Measurements from ENCODE around the gene RNASE12.

Gene RNASE12

DNA sequence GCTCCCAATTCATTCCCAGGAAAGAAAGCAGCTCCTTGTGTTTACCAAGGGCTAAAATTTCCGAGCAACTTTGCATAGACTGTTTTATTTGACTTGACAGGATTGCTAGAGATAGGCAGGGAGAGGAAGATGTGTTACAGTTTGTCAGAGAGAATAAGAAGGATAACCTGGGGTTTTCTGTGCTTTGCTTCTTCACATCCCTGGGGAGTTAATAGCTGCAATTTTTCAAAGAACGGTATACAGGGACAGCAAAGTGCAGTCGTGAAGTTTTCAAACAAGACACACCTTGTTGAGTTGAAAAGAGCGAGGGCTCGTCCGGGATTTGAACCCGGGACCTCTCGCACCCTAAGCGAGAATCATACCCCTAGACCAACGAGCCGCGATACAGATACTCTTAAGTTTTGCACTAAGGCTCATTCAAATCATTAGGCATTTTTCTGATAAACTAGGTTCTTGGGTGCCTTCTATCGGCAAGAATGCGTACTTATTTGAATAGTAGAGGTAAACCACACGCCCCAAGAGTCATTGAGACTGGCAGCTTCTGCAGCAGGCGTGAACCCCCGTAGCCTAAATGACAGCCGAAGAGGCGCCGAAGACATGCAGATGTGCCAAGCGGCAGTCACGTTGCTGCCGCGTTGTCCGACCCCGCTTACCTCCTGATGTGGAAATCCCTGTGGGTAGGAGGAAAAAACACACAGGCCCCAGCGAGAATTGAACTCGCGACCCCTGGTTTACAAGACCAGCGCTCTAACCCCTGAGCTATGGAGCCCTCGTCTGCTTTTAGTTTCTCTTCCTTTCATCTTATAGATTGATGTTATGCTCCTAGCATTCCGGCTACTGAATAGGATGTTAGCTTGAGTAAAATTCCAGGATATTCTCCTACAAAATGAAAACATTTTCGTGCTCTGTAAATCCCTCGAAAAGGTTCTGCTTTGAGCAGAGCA lies 22.2 kb upstream of the RNASE12 start (continued):
- TF ChIP-seq, protein P1, sequence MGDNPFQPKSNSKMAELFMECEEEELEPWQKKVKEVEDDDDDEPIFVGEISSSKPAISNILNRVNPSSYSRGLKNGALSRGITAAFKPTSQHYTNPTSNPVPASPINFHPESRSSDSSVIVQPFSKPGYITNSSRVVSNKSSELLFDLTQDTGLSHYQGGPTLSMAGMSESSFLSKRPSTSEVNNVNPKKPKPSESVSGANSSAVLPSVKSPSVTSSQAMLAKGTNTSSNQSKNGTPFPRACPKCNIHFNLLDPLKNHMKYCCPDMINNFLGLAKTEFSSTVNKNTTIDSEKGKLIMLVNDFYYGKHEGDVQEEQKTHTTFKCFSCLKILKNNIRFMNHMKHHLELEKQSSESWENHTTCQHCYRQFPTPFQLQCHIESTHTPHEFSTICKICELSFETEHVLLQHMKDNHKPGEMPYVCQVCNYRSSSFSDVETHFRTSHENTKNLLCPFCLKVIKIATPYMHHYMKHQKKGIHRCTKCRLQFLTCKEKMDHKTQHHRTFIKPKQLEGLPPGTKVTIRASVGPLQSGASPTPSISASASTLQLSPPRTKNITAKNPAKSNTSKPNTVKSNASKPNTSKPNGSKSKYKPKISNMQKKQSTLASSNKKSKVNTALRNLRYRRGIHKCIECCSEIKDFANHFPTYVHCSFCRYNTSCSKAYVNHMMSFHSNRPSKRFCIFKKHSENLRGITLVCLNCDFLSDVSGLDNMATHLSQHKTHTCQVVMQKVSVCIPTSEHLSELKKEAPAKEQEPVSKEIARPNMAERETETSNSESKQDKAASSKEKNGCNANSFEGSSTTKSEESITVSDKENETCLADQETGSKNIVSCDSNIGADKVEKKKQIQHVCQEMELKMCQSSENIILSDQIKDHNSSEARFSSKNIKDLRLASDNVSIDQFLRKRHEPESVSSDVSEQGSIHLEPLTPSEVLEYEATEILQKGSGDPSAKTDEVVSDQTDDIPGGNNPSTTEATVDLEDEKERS (tag by site-specific recombination; IDR thresholded peaks at IDR 0.05) = peak; percentile 64; the same call in 1 of the 2 replicates
- TF ChIP-seq ZNF157 (tag by site-specific recombination; IDR thresholded peaks at IDR 0.05) (no peak), ZNF202 (tag by site-specific recombination; IDR thresholded peaks at IDR 0.05; ENCODE audit: borderline replicate concordance) (no peak), SCRT1 (tag by site-specific recombination; IDR thresholded peaks at IDR 0.05; ENCODE audit: borderline replicate concordance) (no peak), HOXD13 (CRISPR knock-in tag; IDR thresholded peaks at IDR 0.05; ENCODE audit: borderline replicate concordance) (no peak), ZNF548 (tag by site-specific recombination; IDR thresholded peaks at IDR 0.05) (no peak), ZEB2 (tag by site-specific recombination; IDR thresholded peaks at IDR 0.05) (peak; percentile 98), ZNF621 (tag by site-specific recombination; IDR thresholded peaks at IDR 0.05) (no peak), ZBTB48 (tag by site-specific recombination; IDR thresholded peaks at IDR 0.05) (peak; percentile 87), ZNF501 (tag by site-specific recombination; IDR thresholded peaks at IDR 0.05) (peak; percentile 77), ZNF837 (tag by site-specific recombination; IDR thresholded peaks at IDR 0.05) (peak; percentile 90), ZNF610 (tag by site-specific recombination; IDR thresholded peaks at IDR 0.05; ENCODE audit: borderline replicate concordance) (no peak; the same call in 1 of the 2 replicates), ZBTB21 (tag by site-specific recombination; IDR thresholded peaks at IDR 0.05) (peak; percentile 58; the same call in 1 of the 2 replicates), ZNF561 (tag by site-specific recombination; IDR thresholded peaks at IDR 0.05; ENCODE audit: borderline replicate concordance) (peak; percentile 64)
- TF ChIP-seq, protein P2, sequence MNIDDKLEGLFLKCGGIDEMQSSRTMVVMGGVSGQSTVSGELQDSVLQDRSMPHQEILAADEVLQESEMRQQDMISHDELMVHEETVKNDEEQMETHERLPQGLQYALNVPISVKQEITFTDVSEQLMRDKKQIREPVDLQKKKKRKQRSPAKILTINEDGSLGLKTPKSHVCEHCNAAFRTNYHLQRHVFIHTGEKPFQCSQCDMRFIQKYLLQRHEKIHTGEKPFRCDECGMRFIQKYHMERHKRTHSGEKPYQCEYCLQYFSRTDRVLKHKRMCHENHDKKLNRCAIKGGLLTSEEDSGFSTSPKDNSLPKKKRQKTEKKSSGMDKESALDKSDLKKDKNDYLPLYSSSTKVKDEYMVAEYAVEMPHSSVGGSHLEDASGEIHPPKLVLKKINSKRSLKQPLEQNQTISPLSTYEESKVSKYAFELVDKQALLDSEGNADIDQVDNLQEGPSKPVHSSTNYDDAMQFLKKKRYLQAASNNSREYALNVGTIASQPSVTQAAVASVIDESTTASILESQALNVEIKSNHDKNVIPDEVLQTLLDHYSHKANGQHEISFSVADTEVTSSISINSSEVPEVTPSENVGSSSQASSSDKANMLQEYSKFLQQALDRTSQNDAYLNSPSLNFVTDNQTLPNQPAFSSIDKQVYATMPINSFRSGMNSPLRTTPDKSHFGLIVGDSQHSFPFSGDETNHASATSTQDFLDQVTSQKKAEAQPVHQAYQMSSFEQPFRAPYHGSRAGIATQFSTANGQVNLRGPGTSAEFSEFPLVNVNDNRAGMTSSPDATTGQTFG (tag by site-specific recombination; IDR thresholded peaks at IDR 0.05; ENCODE audit: borderline replicate concordance) = no peak
- TF ChIP-seq, protein P3, sequence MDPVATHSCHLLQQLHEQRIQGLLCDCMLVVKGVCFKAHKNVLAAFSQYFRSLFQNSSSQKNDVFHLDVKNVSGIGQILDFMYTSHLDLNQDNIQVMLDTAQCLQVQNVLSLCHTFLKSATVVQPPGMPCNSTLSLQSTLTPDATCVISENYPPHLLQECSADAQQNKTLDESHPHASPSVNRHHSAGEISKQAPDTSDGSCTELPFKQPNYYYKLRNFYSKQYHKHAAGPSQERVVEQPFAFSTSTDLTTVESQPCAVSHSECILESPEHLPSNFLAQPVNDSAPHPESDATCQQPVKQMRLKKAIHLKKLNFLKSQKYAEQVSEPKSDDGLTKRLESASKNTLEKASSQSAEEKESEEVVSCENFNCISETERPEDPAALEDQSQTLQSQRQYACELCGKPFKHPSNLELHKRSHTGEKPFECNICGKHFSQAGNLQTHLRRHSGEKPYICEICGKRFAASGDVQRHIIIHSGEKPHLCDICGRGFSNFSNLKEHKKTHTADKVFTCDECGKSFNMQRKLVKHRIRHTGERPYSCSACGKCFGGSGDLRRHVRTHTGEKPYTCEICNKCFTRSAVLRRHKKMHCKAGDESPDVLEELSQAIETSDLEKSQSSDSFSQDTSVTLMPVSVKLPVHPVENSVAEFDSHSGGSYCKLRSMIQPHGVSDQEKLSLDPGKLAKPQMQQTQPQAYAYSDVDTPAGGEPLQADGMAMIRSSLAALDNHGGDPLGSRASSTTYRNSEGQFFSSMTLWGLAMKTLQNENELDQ (tag by site-specific recombination; IDR thresholded peaks at IDR 0.05; ENCODE audit: low read depth) = no peak
- TF ChIP-seq, protein P4, sequence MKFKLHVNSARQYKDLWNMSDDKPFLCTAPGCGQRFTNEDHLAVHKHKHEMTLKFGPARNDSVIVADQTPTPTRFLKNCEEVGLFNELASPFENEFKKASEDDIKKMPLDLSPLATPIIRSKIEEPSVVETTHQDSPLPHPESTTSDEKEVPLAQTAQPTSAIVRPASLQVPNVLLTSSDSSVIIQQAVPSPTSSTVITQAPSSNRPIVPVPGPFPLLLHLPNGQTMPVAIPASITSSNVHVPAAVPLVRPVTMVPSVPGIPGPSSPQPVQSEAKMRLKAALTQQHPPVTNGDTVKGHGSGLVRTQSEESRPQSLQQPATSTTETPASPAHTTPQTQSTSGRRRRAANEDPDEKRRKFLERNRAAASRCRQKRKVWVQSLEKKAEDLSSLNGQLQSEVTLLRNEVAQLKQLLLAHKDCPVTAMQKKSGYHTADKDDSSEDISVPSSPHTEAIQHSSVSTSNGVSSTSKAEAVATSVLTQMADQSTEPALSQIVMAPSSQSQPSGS (tag by site-specific recombination; IDR thresholded peaks at IDR 0.05; ENCODE audit: low read depth) = no peak
- TF ChIP-seq, protein P5, sequence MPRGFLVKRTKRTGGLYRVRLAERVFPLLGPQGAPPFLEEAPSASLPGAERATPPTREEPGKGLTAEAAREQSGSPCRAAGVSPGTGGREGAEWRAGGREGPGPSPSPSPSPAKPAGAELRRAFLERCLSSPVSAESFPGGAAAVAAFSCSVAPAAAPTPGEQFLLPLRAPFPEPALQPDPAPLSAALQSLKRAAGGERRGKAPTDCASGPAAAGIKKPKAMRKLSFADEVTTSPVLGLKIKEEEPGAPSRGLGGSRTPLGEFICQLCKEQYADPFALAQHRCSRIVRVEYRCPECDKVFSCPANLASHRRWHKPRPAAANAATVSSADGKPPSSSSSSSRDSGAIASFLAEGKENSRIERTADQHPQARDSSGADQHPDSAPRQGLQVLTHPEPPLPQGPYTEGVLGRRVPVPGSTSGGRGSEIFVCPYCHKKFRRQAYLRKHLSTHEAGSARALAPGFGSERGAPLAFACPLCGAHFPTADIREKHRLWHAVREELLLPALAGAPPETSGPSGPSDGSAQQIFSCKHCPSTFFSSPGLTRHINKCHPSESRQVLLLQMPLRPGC (tag by site-specific recombination; IDR thresholded peaks at IDR 0.05) = peak; percentile 67; the same call in 1 of the 2 replicates
- TF ChIP-seq, protein P6, sequence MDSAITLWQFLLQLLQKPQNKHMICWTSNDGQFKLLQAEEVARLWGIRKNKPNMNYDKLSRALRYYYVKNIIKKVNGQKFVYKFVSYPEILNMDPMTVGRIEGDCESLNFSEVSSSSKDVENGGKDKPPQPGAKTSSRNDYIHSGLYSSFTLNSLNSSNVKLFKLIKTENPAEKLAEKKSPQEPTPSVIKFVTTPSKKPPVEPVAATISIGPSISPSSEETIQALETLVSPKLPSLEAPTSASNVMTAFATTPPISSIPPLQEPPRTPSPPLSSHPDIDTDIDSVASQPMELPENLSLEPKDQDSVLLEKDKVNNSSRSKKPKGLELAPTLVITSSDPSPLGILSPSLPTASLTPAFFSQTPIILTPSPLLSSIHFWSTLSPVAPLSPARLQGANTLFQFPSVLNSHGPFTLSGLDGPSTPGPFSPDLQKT (IDR thresholded peaks at IDR 0.05; ENCODE audit: borderline replicate concordance, low read depth, low read length) = no peak
- TF ChIP-seq, protein P7, sequence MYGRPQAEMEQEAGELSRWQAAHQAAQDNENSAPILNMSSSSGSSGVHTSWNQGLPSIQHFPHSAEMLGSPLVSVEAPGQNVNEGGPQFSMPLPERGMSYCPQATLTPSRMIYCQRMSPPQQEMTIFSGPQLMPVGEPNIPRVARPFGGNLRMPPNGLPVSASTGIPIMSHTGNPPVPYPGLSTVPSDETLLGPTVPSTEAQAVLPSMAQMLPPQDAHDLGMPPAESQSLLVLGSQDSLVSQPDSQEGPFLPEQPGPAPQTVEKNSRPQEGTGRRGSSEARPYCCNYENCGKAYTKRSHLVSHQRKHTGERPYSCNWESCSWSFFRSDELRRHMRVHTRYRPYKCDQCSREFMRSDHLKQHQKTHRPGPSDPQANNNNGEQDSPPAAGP (tag by site-specific recombination; IDR thresholded peaks at IDR 0.05) = peak; percentile 82

Measured in HEK293 (cell line).